ENCODE measurements around the gene RFTN1.

DNA sequence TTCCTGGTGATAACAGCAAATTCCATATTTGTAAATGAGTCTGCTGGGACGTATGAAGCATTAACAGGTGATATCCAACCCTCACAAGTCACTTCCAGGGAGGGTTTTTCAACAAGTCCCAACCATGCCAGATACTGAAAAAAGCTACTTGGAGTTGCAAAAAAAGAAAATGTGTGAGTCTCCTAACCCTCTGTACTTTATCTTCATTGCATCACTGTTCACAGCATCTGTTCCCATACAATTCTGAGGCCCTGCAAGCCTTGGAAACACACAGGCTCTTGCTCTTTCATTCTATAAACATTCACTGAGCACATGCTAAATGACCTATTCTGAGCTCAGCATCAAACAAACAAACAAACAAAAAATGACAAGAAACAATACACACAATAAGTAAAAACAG, 120.8 kb downstream of the RFTN1 start:
- TF ChIP-seq, protein P1, sequence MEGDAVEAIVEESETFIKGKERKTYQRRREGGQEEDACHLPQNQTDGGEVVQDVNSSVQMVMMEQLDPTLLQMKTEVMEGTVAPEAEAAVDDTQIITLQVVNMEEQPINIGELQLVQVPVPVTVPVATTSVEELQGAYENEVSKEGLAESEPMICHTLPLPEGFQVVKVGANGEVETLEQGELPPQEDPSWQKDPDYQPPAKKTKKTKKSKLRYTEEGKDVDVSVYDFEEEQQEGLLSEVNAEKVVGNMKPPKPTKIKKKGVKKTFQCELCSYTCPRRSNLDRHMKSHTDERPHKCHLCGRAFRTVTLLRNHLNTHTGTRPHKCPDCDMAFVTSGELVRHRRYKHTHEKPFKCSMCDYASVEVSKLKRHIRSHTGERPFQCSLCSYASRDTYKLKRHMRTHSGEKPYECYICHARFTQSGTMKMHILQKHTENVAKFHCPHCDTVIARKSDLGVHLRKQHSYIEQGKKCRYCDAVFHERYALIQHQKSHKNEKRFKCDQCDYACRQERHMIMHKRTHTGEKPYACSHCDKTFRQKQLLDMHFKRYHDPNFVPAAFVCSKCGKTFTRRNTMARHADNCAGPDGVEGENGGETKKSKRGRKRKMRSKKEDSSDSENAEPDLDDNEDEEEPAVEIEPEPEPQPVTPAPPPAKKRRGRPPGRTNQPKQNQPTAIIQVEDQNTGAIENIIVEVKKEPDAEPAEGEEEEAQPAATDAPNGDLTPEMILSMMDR (conservative IDR thresholded peaks at IDR 0.05; ENCODE audit: low read length), result no peak
- no peak for TF ChIP-seq EZH2phosphoT487 (IDR thresholded peaks at IDR 0.05; ENCODE audit: borderline replicate concordance, low read depth, low read length)

Measured in OCI-LY7 (cell line).